GM12873 (cell line): ENCODE measurements around the gene ADIRF.

Experiments
- TF ChIP-seq, protein P1 (sequence below): IDR thresholded peaks from 2 replicates; pipeline ENCODE4 v1.5.1; 2012; ENCODE audit warnings: low read depth, mild to moderate bottlenecking, moderate library complexity, low read length, control low read depth; ENCODE audit not compliant: insufficient read depth; ENCODE audit errors: missing control alignments

ADIRF gene

DNA sequence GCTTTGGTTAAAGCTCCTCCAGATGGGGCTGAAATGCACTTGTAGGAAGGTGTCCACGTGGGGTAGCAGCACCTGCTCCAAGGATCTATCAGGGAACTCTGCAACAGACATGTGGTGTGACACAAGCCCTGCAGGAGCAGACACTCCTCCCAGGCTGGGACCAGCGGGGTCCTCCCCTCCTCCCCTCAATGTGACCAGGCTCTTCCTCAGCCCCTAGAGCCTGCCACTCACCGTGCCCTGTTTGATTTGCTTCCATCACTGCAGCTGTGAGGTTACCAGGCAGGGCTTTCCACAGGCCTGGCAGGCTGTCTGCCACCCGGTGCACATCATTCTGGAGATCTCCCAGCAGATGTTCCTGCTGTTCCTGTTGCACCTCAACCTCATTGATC lies 24.3 kb upstream of the ADIRF start:
- TF ChIP-seq, protein P1, sequence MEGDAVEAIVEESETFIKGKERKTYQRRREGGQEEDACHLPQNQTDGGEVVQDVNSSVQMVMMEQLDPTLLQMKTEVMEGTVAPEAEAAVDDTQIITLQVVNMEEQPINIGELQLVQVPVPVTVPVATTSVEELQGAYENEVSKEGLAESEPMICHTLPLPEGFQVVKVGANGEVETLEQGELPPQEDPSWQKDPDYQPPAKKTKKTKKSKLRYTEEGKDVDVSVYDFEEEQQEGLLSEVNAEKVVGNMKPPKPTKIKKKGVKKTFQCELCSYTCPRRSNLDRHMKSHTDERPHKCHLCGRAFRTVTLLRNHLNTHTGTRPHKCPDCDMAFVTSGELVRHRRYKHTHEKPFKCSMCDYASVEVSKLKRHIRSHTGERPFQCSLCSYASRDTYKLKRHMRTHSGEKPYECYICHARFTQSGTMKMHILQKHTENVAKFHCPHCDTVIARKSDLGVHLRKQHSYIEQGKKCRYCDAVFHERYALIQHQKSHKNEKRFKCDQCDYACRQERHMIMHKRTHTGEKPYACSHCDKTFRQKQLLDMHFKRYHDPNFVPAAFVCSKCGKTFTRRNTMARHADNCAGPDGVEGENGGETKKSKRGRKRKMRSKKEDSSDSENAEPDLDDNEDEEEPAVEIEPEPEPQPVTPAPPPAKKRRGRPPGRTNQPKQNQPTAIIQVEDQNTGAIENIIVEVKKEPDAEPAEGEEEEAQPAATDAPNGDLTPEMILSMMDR, result no peak

DNA sequence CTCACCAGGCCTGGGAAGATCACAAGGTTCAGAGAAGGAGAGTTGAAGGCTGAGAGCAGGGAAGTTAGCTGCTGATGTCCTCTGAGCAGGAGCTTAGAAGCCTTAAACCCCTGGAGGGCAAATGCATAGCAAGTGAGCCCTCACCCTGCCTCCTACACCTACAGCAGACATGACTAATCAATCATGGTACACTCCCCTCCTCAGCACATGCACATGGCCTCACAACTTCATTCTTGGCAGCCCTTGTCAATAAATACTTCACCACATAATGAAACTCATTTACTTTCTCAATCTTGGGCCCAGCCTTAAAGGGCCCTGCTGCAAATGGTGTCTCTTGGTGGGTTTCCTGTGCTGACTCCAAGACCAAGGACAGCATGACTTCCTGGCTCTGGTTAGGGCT lies 23.8 kb upstream of the ADIRF start:
- TF ChIP-seq, protein P1, result no peak

DNA sequence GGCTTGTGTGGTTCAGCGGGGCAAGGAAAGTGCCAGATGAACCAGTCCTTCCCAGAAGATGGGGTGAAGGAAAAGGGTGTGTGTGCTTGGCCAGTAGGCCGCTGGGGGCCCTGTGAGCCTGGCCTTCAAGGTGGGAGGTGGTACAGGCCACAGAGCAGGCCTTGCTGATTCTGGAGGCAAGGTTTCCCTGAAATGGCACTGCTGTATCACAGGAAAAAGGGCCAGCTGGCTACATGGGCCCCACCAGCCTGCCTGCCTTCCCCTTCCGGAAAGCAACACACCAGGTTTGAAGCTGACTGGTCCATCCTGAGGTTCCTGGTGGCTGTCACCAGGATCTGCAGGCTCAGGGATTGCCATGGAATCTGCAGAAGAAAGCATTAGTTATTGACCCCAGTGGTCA lies 23.4 kb upstream of the ADIRF start:
- TF ChIP-seq, protein P1, result no peak

DNA sequence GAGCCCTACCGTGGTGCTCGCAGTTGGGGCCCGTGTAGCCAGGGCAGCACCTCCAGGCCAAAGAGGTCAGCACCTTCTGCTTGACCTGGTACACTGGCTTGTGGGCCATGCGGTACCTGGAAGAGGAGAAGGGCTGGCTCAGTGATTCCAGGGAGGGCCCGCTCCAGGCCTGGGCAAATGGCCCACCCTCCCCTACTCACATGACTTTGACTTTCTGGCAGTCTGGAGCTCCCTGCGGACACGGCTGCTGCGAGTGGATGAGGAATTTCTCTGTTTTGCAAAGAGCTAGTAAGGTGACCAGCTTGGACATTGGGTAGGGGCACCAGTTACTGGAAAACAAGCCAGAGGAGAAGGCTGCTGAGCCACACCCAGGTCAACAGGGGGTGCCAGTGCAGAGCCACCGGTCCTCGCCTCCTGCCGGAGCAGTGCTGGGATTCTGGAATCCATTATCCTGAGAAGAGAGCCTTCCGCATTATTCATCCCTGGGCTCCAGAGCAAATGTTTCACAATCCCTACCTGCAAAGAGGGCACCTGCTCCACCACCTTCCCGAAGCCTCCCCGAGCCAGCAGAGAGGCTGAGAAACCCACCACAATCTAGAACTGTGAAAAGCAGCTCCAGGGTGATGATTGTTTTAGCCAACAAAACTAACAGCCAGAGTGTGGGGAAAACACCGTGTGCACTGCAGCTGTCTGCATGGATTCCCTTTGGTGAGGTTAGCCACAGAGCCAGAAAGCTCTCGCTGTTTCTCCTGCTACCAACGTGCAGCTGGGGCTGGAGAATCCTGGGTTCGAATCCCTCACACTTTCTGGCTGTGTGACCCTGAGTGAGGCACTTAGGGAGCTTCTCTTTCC lies 22.7 kb upstream of the ADIRF start:
- TF ChIP-seq, protein P1, result peak; percentile 10

DNA sequence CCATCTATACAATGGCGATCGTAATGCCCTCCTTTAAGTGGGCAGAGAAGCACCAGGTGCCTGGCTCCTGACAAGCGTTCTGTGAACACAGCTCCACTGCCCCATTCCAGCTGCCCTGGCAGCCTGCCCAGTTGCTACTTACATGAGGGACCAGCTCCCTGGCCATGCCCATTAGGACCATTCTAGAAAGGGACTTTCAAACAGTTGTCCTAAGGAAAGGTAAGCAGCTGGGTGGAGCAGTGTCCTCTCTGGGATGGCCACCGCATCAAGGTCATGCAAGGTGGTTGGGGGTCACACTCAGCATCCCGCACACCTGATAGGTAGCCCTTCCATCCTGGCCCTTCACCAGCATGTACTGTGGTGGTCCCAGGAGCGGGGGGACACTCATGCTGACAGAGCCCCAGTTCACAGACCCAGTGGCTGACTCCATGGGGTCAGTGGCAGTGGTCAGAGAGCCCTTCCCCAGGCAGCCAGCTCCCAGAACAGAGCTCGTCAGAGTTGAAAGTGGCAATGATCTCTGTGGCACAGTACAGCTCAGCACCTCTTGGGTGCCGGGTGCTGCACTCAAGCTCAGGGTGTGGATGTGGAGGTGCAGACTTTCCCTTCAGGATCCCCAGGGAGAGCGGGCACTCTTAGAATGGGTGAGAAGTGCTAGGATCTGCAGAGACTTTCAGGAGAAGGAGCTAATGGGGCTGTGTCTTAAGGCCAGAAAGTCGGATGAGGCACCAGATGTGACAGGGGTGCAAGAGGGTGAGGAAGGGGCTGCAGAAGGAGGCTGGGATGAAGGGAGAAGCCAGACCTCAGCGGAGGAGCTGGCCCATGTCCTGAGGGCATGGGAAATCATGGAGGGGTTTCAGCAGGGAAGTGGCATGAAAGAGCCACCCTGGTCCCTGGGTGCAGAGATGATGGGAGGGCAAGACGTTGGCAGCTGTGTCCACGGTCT lies 21.8 kb upstream of the ADIRF start:
- TF ChIP-seq, protein P1, result no peak

DNA sequence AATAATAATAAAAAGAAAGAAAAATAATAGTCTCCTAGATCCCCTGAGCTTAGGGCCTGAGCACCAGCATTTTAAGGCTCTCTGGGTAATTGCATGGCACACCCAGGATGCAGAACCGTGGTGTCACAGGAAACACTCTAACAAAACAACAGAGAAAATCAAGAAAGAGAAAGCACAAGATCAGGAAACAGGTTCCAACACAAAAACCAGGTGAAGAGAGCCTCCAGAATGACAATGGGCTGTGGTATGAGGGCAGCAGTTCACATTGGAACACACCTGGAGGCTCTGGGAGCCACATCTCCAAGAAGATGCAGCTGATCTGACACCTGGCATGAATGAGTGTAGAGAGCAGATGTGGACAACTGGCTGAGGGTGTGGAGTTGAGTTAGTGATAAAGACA lies 17.9 kb upstream of the ADIRF start:
- TF ChIP-seq, protein P1, result no peak

DNA sequence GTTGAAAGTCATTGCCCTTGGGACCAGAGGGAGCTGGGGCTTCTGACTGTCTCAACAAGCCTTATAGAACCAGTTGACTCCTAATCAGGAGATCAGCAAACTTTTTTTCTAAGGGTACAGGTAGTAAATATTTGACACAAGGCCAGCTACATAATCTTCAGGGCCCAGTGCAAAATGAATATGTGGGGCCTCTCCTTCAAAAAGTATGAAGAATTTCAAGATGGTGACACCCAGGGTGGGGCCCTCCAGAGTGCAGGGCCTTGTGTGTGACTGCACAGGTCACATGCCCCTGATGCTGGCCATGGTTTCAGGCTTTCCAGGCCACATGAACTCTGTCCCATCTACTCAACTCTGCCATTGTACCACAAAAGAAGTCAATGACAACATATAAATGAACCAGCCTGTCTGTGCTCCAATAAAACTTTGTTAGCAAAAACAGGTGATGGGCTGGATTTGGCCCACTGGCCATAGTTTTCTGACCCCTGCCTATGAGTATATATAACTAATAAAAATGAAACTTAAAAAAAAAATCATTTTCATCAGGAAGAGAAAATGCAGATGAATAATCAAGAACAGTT lies 17.0 kb upstream of the ADIRF start:
- TF ChIP-seq, protein P1, result no peak
